DMS79 (cell line): ENCODE results near the gene TPSB2.
"Not testable (repeated sequence)": the region's sequence is repeated elsewhere in the genome, so short reads cannot be mapped to it uniquely, and the experiment has no call there.

Experiments
- DNase-seq: peaks from one replicate; lab custom pipeline; 2025; lab: John Stamatoyannopoulos, UW

The TPSB2 gene

GRCh38 chr16:1199347-1200013 lies 30.5 kb downstream of the TPSB2 start:
- no peak for DNase-seq

GRCh38 chr16:1198671-1199346 lies 31.2 kb downstream of the TPSB2 start:
- not testable (repeated sequence) for DNase-seq

GRCh38 chr16:1198194-1198593 lies 31.8 kb downstream of the TPSB2 start:
- no peak for DNase-seq

- peak; percentile 60 for DNase-seq
These were observed 32.6 kb downstream of the TPSB2 start for GRCh38 chr16:1197237-1197866.

GRCh38 chr16:1196494-1196893 lies 33.5 kb downstream of the TPSB2 start:
- no peak for DNase-seq

GRCh38 chr16:1195393-1195666 lies 34.7 kb downstream of the TPSB2 start:
- no peak for DNase-seq

GRCh38 chr16:1194665-1195392 lies 35.2 kb downstream of the TPSB2 start:
- no peak for DNase-seq

- DNase-seq: no peak
These were observed 36.0 kb downstream of the TPSB2 start for GRCh38 chr16:1193825-1194581.

- no peak for DNase-seq
These were observed 36.7 kb downstream of the TPSB2 start for GRCh38 chr16:1193143-1193824.

GRCh38 chr16:1192384-1193073 lies 37.5 kb downstream of the TPSB2 start:
- no peak for DNase-seq

GRCh38 chr16:1190789-1191188 lies 39.2 kb downstream of the TPSB2 start:
- DNase-seq: not testable (repeated sequence)

GRCh38 chr16:1189455-1189854 lies 40.5 kb downstream of the TPSB2 start:
- DNase-seq: no peak

GRCh38 chr16:1188432-1189189 lies 41.4 kb downstream of the TPSB2 start:
- DNase-seq: no peak

GRCh38 chr16:1185460-1186207 lies 44.4 kb downstream of the TPSB2 start:
- DNase-seq: not testable (repeated sequence)

- DNase-seq: no peak
These were observed 45.0 kb downstream of the TPSB2 start for GRCh38 chr16:1184980-1185379.

GRCh38 chr16:1184156-1184868 lies 45.7 kb downstream of the TPSB2 start:
- DNase-seq: no peak

- peak; percentile 79 for DNase-seq
These were observed 46.8 kb downstream of the TPSB2 start for GRCh38 chr16:1182950-1183907.

GRCh38 chr16:1182316-1182671 lies 47.7 kb downstream of the TPSB2 start:
- DNase-seq: no peak
